Measurements from ENCODE around the gene NDUFS6. TPM values are rescaled to one million over a fixed set of nuclear protein-coding genes. Genes with fewer than 3 reads are reported as not detected.

Gene NDUFS6
- total RNA-seq, 4 donors from 2014 or later: 28.2 to 62.0 (median 40.3) TPM

- Histone ChIP-seq H3K36me3 (peaks cover 0 to 22% (median 0%) of the 10 kb centered on the region in 3 donors), H3K9me3 (peaks cover 0 to 5% (median 0%) of the 10 kb centered on the region in 4 donors), H3K27ac (no peak overlapping the region), H3K27me3 (peaks cover 0 to 18% of the 10 kb centered on the region in 2 donors), H3K4me3 (no peak overlapping the region), H3K4me1 (no peaks in the 10 kb centered on the region)
- TF ChIP-seq EP300 (IDR thresholded peaks at IDR 0.05) (no peak), CTCF (IDR thresholded peaks at IDR 0.05) (no peak), POLR2A (IDR thresholded peaks at IDR 0.05) (no peak)
- no peak for DNase-seq (ENCODE audit: low spot score in 2 of 2)
- 72 to 77% methylated on average over 25 to 27 of the region's 28 CpGs for WGBS, 2 donors
These were observed 31.5 kb downstream of the NDUFS6 start for GRCh38 chr5:1832511-1833250.

- no peaks in the 10 kb centered on the region for H3K4me1 ChIP-seq
- H3K27ac ChIP-seq: no peak overlapping the region
- TF ChIP-seq EP300 (IDR thresholded peaks at IDR 0.05) (no peak), POLR2A (IDR thresholded peaks at IDR 0.05) (no peak), CTCF (IDR thresholded peaks at IDR 0.05) (no peak)
- H3K9me3 ChIP-seq: peaks cover 0 to under 1% (median 0%) of the 10 kb centered on the region in 4 donors
- H3K27me3 ChIP-seq: peaks cover 0 to 22% of the 10 kb centered on the region in 2 donors
- DNase-seq (ENCODE audit: low spot score in 2 of 2): no peak
- WGBS, 2 donors: 83 to 88% methylated on average over 12 to 16 of the region's 16 CpGs
- no peak overlapping the region for H3K4me3 ChIP-seq
- H3K36me3 ChIP-seq: peaks cover 0 to 17% (median 0%) of the 10 kb centered on the region in 3 donors
These were observed 32.2 kb downstream of the NDUFS6 start for GRCh38 chr5:1833264-1834021.

- no peaks in the 10 kb centered on the region for H3K4me1 ChIP-seq
- 68 to 71% methylated on average over 19 to 22 of the region's 22 CpGs for WGBS, 2 donors
- DNase-seq (ENCODE audit: low spot score in 2 of 2): no peak
- H3K36me3 ChIP-seq: peaks cover 0 to 16% (median 0%) of the 10 kb centered on the region in 3 donors
- H3K27ac ChIP-seq: no peak overlapping the region
- no peak overlapping the region for H3K4me3 ChIP-seq
- peaks cover 0 to 22% of the 10 kb centered on the region in 2 donors for H3K27me3 ChIP-seq
- no peaks in the 10 kb centered on the region for H3K9me3 ChIP-seq
- TF ChIP-seq EP300 (IDR thresholded peaks at IDR 0.05): no peak
- TF ChIP-seq POLR2A (IDR thresholded peaks at IDR 0.05): no peak
These were observed 32.9 kb downstream of the NDUFS6 start for GRCh38 chr5:1834022-1834551.

- Histone ChIP-seq H3K27me3 (peaks cover 0 to 27% of the 10 kb centered on the region in 2 donors), H3K36me3 (peaks cover 0 to 8% (median 0%) of the 10 kb centered on the region in 3 donors), H3K4me1 (no peaks in the 10 kb centered on the region), H3K27ac (no peak overlapping the region), H3K9me3 (no peaks in the 10 kb centered on the region), H3K4me3 (no peak overlapping the region)
- TF ChIP-seq POLR2A (IDR thresholded peaks at IDR 0.05) (no peak), CTCF (IDR thresholded peaks at IDR 0.05) (no peak), EP300 (IDR thresholded peaks at IDR 0.05) (no peak)
- no peak for DNase-seq (ENCODE audit: low spot score in 2 of 2)
- 48 to 55% methylated on average over 21 of the region's 21 CpGs for WGBS, 2 donors
These were observed 33.7 kb downstream of the NDUFS6 start for GRCh38 chr5:1834721-1835429.

GRCh38 chr5:1835431-1835830 is 34.2 kb downstream of the NDUFS6 start:
- DNase-seq (ENCODE audit: low spot score in 2 of 2): no peak
- WGBS, 2 donors: 75 to 84% methylated on average over 13 of the region's 13 CpGs
- peaks cover 0 to 31% of the 10 kb centered on the region in 2 donors for H3K27me3 ChIP-seq
- H3K4me3 ChIP-seq: no peak overlapping the region
- H3K9me3 ChIP-seq: no peaks in the 10 kb centered on the region
- no peaks in the 10 kb centered on the region for H3K4me1 ChIP-seq
- TF ChIP-seq POLR2A (IDR thresholded peaks at IDR 0.05): no peak
- TF ChIP-seq EP300 (IDR thresholded peaks at IDR 0.05): no peak
- TF ChIP-seq CTCF (IDR thresholded peaks at IDR 0.05): no peak
- H3K36me3 ChIP-seq: peaks cover 0 to 6% (median 0%) of the 10 kb centered on the region in 3 donors
- H3K27ac ChIP-seq: no peak overlapping the region
